ENCODE data around the gene TMEM74B. TPM values are rescaled to one million over a fixed set of nuclear protein-coding genes. Genes with fewer than 3 reads are reported as not detected.

Gene TMEM74B
- total and polyA plus RNA-seq, 3 experiments from 2014 or later: 0.18 TPM; not detected in 2

DNA sequence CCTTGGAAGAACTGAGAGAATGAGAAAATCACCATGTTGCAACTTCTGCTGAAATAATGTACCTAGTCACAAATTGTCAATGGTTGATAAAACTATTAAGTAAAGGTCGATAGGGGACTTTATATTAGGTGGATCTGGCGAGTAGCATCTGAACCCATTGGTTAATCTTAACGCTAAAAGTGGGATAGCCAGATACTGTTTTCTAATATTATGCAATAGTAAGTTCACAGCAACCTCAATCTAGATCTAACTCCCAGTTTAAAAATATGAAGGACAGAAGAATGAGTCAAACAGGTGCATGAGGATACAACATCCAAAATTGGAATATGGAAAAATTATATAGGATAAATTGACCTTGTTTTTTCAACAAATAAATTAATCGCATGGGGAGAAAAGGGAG lies 47.5 kb downstream of the TMEM74B start:
- ChIA-PET POLR2A (no interaction called here), CTCF (no interaction called here)
- H3K27ac ChIP-seq (ENCODE audit: low read depth, low read length): no peak overlapping the region
- H3K4me3 ChIP-seq (ENCODE audit: low read length): no peak overlapping the region
- Mint-ChIP-seq H3K36me3 (peaks cover 23 to 86% (median 28%) of the 10 kb centered on the region in 3 donors), H3K27ac (no peak overlapping the region), H3K4me1 (peaks cover 18 to 48% (median 40%) of the 10 kb centered on the region in 3 donors), H3K4me3 (no peak overlapping the region), H3K27me3 (no peaks in the 10 kb centered on the region), H3K9me3 (no peaks in the 10 kb centered on the region)
- peaks cover 4% of the 10 kb centered on the region for H3K4me1 ChIP-seq (ENCODE audit: insufficient read depth, low read length)
- no peaks in the 10 kb centered on the region for H3K9me3 ChIP-seq (ENCODE audit: low read length)
- no peak for DNase-seq
- H3K36me3 ChIP-seq (ENCODE audit: insufficient read depth, low read length): peaks cover 36% of the 10 kb centered on the region
- H3K27me3 ChIP-seq (ENCODE audit: insufficient read depth, low read length, poor library complexity, severe bottlenecking): no peaks in the 10 kb centered on the region

DNA sequence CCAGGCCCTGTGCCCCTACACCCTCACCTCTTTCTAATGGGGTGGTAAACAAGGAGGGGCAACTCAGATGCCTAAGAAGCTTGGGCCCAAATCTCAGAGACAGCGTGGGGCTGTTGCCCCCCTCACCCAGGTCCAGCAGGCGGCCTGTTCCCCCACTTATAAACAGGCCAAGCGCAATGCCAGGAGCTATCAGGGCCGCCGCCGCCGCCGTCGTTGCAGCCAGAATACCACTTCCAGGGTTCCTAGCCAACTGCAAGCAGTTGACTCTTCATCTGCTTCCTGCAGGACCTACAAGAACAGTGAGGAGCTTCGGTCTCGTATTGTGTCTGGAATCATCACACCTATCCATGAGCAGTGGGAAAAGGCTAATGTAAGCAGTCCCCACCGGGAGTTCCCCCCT lies 49.9 kb downstream of the TMEM74B start:
- H3K9me3 Mint-ChIP-seq: no peaks in the 10 kb centered on the region
- H3K36me3 Mint-ChIP-seq: peaks cover 28 to 93% (median 33%) of the 10 kb centered on the region in 3 donors
- ChIA-PET POLR2A (no interaction called here), CTCF (no interaction called here)
- H3K4me3 ChIP-seq (ENCODE audit: low read length): no peak overlapping the region
- no peak overlapping the region for H3K4me3 Mint-ChIP-seq
- H3K4me1 Mint-ChIP-seq: peaks cover 31 to 52% (median 45%) of the 10 kb centered on the region in 3 donors
- H3K9me3 ChIP-seq (ENCODE audit: low read length): no peaks in the 10 kb centered on the region
- H3K27ac Mint-ChIP-seq: no peak overlapping the region
- H3K27me3 Mint-ChIP-seq: no peaks in the 10 kb centered on the region
- peaks cover 52% of the 10 kb centered on the region for H3K36me3 ChIP-seq (ENCODE audit: insufficient read depth, low read length)
- no peak for DNase-seq
- no peak overlapping the region for H3K27ac ChIP-seq (ENCODE audit: low read depth, low read length)
- H3K27me3 ChIP-seq (ENCODE audit: insufficient read depth, low read length, poor library complexity, severe bottlenecking): no peaks in the 10 kb centered on the region
- peaks cover 4% of the 10 kb centered on the region for H3K4me1 ChIP-seq (ENCODE audit: insufficient read depth, low read length)

DNA sequence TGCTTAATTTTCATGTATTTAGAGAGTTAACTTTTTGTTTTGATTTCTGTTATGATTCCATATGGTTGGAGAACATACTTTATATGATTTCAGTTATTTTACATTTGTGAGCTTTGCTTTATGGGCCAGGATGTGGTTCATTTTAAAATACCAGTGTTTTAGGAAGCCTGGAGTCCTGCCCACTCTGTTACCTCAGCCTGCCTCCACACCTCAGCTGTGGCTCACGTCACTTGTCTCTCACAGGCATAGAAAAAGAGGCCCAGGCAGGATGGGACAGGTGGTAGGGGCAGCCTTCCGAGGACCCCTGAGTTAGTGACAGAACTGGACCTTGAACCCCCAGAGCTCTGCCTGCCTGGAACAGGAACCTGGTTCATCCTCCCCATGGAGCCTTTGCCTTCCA lies 50.4 kb downstream of the TMEM74B start:
- H3K9me3 ChIP-seq (ENCODE audit: low read length): no peaks in the 10 kb centered on the region
- no peak overlapping the region for H3K4me3 Mint-ChIP-seq
- ChIA-PET CTCF (no interaction called here), POLR2A (no interaction called here)
- no peak overlapping the region for H3K27ac ChIP-seq (ENCODE audit: low read depth, low read length)
- H3K27me3 ChIP-seq (ENCODE audit: insufficient read depth, low read length, poor library complexity, severe bottlenecking): no peaks in the 10 kb centered on the region
- H3K27ac Mint-ChIP-seq: no peak overlapping the region
- DNase-seq: no peak
- H3K36me3 Mint-ChIP-seq: peaks cover 29 to 94% (median 38%) of the 10 kb centered on the region in 3 donors
- H3K4me3 ChIP-seq (ENCODE audit: low read length): no peak overlapping the region
- no peaks in the 10 kb centered on the region for H3K9me3 Mint-ChIP-seq
- H3K4me1 ChIP-seq (ENCODE audit: insufficient read depth, low read length): peaks cover 4% of the 10 kb centered on the region
- H3K4me1 Mint-ChIP-seq: peaks cover 32 to 55% (median 45%) of the 10 kb centered on the region in 3 donors
- peaks cover 57% of the 10 kb centered on the region for H3K36me3 ChIP-seq (ENCODE audit: insufficient read depth, low read length)
- no peaks in the 10 kb centered on the region for H3K27me3 Mint-ChIP-seq

DNA sequence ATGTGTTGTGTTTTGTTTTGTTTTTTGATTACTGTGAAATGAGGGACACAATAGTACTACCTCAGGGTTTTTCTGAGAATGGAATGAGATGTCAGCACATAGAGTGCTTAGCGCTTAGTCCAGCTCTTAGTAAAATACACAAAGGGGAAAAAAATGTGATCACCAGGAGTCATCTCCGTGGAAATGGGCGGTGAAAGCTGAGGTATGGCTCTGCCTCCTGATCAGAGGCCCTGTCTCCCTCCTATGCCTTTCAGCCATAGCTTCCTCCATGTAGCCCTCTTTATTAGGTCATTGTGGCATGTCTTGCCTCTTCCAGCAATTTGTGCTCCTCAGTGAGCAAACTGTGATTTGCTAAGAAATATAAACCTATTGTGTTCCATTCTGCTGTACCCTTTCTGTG lies 53.4 kb downstream of the TMEM74B start:
- DNase-seq: no peak
- H3K9me3 ChIP-seq (ENCODE audit: low read length): no peaks in the 10 kb centered on the region
- H3K27me3 ChIP-seq (ENCODE audit: insufficient read depth, low read length, poor library complexity, severe bottlenecking): no peaks in the 10 kb centered on the region
- Mint-ChIP-seq H3K36me3 (peaks cover 24 to 91% (median 40%) of the 10 kb centered on the region in 3 donors), H3K4me3 (no peak overlapping the region), H3K9me3 (no peaks in the 10 kb centered on the region), H3K27ac (peak overlapping the region in 1 of 8 donors; percentile 18), H3K27me3 (no peaks in the 10 kb centered on the region), H3K4me1 (peaks cover 36 to 67% (median 53%) of the 10 kb centered on the region in 3 donors)
- H3K36me3 ChIP-seq (ENCODE audit: insufficient read depth, low read length): peaks cover 57% of the 10 kb centered on the region
- no peak overlapping the region for H3K4me3 ChIP-seq (ENCODE audit: low read length)
- ChIA-PET POLR2A (no interaction called here), CTCF (interaction anchor here (1.2 kb wide), 1 partner anchor 23 kb away, joined by 3 read pairs; no protein-coding TSS in a partner anchor)
- H3K4me1 ChIP-seq (ENCODE audit: insufficient read depth, low read length): peaks cover 4% of the 10 kb centered on the region
- H3K27ac ChIP-seq (ENCODE audit: low read depth, low read length): no peak overlapping the region

DNA sequence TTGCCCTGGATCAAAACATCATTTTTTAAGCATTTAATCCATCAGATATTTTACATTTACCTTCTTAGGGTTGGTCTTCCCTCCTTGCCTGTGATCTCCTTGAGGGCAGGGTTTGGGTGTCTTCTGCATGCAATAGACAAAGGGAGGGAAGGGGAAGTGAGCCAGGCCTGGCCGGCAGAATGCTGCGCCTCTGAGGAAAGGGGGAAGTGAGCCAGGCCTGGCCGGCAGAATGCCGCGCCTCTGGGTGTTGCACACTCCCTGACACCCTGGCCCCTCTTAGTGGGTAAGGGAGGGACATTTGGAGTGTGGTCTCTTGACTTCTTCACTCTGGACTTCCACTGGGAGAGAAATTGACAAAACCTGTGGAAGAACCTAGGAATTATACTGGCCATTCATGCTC lies 53.9 kb downstream of the TMEM74B start:
- no peak for DNase-seq
- no peaks in the 10 kb centered on the region for H3K9me3 ChIP-seq (ENCODE audit: low read length)
- ChIA-PET CTCF (no interaction called here), POLR2A (no interaction called here)
- no peaks in the 10 kb centered on the region for H3K9me3 Mint-ChIP-seq
- peak overlapping the region in 1 of 8 donors; percentile 21 for H3K27ac Mint-ChIP-seq
- no peak overlapping the region for H3K27ac ChIP-seq (ENCODE audit: low read depth, low read length)
- peaks cover 4% of the 10 kb centered on the region for H3K4me1 ChIP-seq (ENCODE audit: insufficient read depth, low read length)
- H3K4me3 Mint-ChIP-seq: no peak overlapping the region
- H3K27me3 ChIP-seq (ENCODE audit: insufficient read depth, low read length, poor library complexity, severe bottlenecking): no peaks in the 10 kb centered on the region
- H3K27me3 Mint-ChIP-seq: no peaks in the 10 kb centered on the region
- no peak overlapping the region for H3K4me3 ChIP-seq (ENCODE audit: low read length)
- peaks cover 40 to 68% (median 56%) of the 10 kb centered on the region in 3 donors for H3K4me1 Mint-ChIP-seq
- peaks cover 24 to 91% (median 44%) of the 10 kb centered on the region in 3 donors for H3K36me3 Mint-ChIP-seq
- H3K36me3 ChIP-seq (ENCODE audit: insufficient read depth, low read length): peaks cover 60% of the 10 kb centered on the region

Other genes starting within 250 kb of the TMEM74B start
- gene RSPO4, start 182.7 kb downstream of the TMEM74B start, total RNA-seq: not detected
- gene RSPO4, start 182.7 kb downstream of the TMEM74B start, polyA plus RNA-seq: not detected
- 100 to 1,000 TPM; 169 to 189 TPM for gene PSMF1, start 66.4 kb downstream of the TMEM74B start, total RNA-seq
- 185 TPM for gene PSMF1, start 66.4 kb downstream of the TMEM74B start, polyA plus RNA-seq
- not detected for gene C20orf202, start 18.5 kb upstream of the TMEM74B start, total RNA-seq
- gene C20orf202, start 18.5 kb upstream of the TMEM74B start, polyA plus RNA-seq: not detected
- not detected for gene RAD21L1, start 41.1 kb upstream of the TMEM74B start, total RNA-seq
- gene RAD21L1, start 41.1 kb upstream of the TMEM74B start, polyA plus RNA-seq: not detected
- gene SNPH, start 81.3 kb upstream of the TMEM74B start, total RNA-seq: 1 to 10 TPM; 3.2 to 3.5 TPM
- gene SNPH, start 81.3 kb upstream of the TMEM74B start, polyA plus RNA-seq: 5.8 TPM
- gene SDCBP2, start 144.2 kb upstream of the TMEM74B start, total RNA-seq: 1 to 10 TPM; 3.7 to 4.7 TPM
- 2.2 TPM for gene SDCBP2, start 144.2 kb upstream of the TMEM74B start, polyA plus RNA-seq
- 100 to 1,000 TPM; 274 TPM for gene FKBP1A, start 208.1 kb upstream of the TMEM74B start, total RNA-seq
- 43.1 TPM for gene FKBP1A, start 208.1 kb upstream of the TMEM74B start, polyA plus RNA-seq